PC-9 (cell line): ENCODE measurements around the gene F11. TPM values are rescaled to one million over a fixed set of nuclear protein-coding genes. Genes with fewer than 3 reads are reported as not detected.

Source experiments
- BruUV-seq: library from RNA; stranded (reverse); fragments of 400-500 nt; replicated peaks from 2 replicates; lab custom pipeline; 2021; lab: Mats Ljungman, UMichigan
- CTCF ChIA-PET: fragments of 300-600 bp; sonication (Branson Sonifier 250); formaldehyde crosslinking; loops from one replicate; lab custom pipeline; 2022; ENCODE audit warnings: antibody characterized with exemption; lab: Charles Lee
- POLR2A ChIA-PET: fragments of 300-600 bp; sonication (Branson Sonifier 250); formaldehyde crosslinking; loops from one replicate; lab custom pipeline; 2022; ENCODE audit warnings: antibody characterized with exemption; ENCODE audit not compliant: unreplicated experiment; lab: Charles Lee
- DNase-seq, 2 experiments: peaks; one replicate each; pipeline versions ENCODE4 v3.0.0 to v3.0.0-alpha.2; 2015 to 2022; ENCODE audit warnings: mixed read lengths in 1 of 2
- H2AFZ ChIP-seq: fragments of 200-600 bp; sonication (generic); 2 replicates; pipeline ENCODE4 v1.8.1; 2017; ENCODE audit warnings: antibody characterized with exemption
- H3F3A ChIP-seq: fragments of 200-600 bp; sonication (generic); 2 replicates; pipeline ENCODE4 v1.8.1; 2017; ENCODE audit warnings: antibody characterized with exemption, mild to moderate bottlenecking, low read depth; ENCODE audit not compliant: insufficient read depth
- H3K27ac ChIP-seq: fragments of 200-600 bp; sonication (generic); 2 replicates; pipeline ENCODE4 v1.6.1; 2016; ENCODE audit warnings: mixed run types
- H3K27me3 ChIP-seq: fragments of 200-600 bp; sonication (generic); 2 replicates; pipeline ENCODE4 v1.6.1; 2016; ENCODE audit warnings: low read depth, mixed run types; ENCODE audit not compliant: insufficient read depth
- H3K36me3 ChIP-seq: fragments of 200-600 bp; sonication (generic); 2 replicates; pipeline ENCODE4 v1.6.1; 2016; ENCODE audit warnings: low read depth, mixed run types
- H3K4me1 ChIP-seq: fragments of 200-600 bp; sonication (generic); replicated peaks from 2 replicates; pipeline ENCODE4 v1.6.1; 2016; ENCODE audit warnings: mixed run types; ENCODE audit not compliant: insufficient read depth
- H3K4me2 ChIP-seq: fragments of 200-600 bp; sonication (generic); 2 replicates; pipeline ENCODE4 v1.6.1; 2017; ENCODE audit warnings: mixed run types
- H3K4me3 ChIP-seq: fragments of 200-600 bp; sonication (generic); 2 replicates; pipeline ENCODE4 v1.6.1; 2016; ENCODE audit warnings: mixed run types
- H3K79me2 ChIP-seq: fragments of 200-600 bp; sonication (generic); 2 replicates; pipeline ENCODE4 v1.6.1; 2017; ENCODE audit warnings: low read depth, mixed run types
- H3K9me2 ChIP-seq: fragments of 200-600 bp; sonication (generic); 2 replicates; pipeline ENCODE4 v1.8.1; 2017; ENCODE audit warnings: mild to moderate bottlenecking; ENCODE audit not compliant: insufficient read depth
- H3K9me3 ChIP-seq: fragments of 200-600 bp; sonication (generic); 2 replicates; pipeline ENCODE4 v1.8.1; 2016; ENCODE audit warnings: low read depth; ENCODE audit not compliant: insufficient read depth
- H4K20me1 ChIP-seq: fragments of 200-600 bp; sonication (generic); 2 replicates; pipeline ENCODE4 v1.8.1; 2017; ENCODE audit not compliant: insufficient read depth
- EZH2 ChIP-seq: fragments of 200-600 bp; sonication (generic); IDR thresholded peaks from 2 replicates; pipeline ENCODE4 v1.8.0; 2017; ENCODE audit warnings: antibody characterized with exemption, low read depth
- intact Hi-C: fragments of 100-400 bp; cut with micrococcal nuclease; formaldehyde crosslinking; loops from one replicate; pipeline ENCODE4 v1.10.0; 2022; ENCODE audit not compliant: unreplicated experiment
- total RNA-seq: library from RNA; stranded (reverse); gene quantifications from 2 replicates; pipeline ENCODE4 v1.2.3, GENCODE V29; 2021
- TF ChIP-seq, protein P1 (sequence below): fragments of 200-600 bp; sonication (generic); conservative IDR thresholded peaks from 2 replicates; pipeline ENCODE4 v1.6.1; 2017; ENCODE audit warnings: mixed run types, antibody characterized with exemption, mild to moderate bottlenecking, moderate library complexity

F11 gene
- total RNA-seq, 1 experiment from 2014 or later: not detected

DNA sequence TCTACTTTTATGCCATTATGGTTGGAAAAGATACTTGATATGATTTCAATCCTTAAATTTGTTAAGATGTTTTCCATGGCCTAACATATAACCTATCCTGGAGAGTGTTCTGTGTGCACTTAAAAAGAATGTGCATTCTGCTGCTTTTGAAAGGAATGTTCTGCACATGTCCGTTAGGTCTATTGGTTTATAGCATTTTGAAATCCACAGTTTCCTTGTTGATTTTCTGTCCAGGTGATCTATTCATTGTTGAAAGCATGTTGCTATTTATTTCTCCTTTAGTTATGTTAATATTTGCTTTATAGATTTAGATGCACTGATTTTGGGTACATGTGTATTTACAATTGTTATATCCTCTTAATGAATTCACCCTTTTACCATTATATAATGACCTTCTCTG lies 44.4 kb upstream of the F11 start:
- intact Hi-C loops: no loop called here
- ChIA-PET CTCF (no interaction called here), POLR2A (no interaction called here)
- Histone ChIP-seq H3F3A (no peaks in the 10 kb centered on the region), H3K4me2 (no peak overlapping the region), H3K36me3 (no peaks in the 10 kb centered on the region), H3K4me3 (no peak overlapping the region), H3K4me1 (no peaks in the 10 kb centered on the region), H3K27ac (no peak overlapping the region), H3K9me2 (no peaks in the 10 kb centered on the region), H2AFZ (no peak overlapping the region), H3K79me2 (no peaks in the 10 kb centered on the region), H3K27me3 (no peaks in the 10 kb centered on the region), H4K20me1 (no peaks in the 10 kb centered on the region), H3K9me3 (no peaks in the 10 kb centered on the region)
- TF ChIP-seq, protein P1, sequence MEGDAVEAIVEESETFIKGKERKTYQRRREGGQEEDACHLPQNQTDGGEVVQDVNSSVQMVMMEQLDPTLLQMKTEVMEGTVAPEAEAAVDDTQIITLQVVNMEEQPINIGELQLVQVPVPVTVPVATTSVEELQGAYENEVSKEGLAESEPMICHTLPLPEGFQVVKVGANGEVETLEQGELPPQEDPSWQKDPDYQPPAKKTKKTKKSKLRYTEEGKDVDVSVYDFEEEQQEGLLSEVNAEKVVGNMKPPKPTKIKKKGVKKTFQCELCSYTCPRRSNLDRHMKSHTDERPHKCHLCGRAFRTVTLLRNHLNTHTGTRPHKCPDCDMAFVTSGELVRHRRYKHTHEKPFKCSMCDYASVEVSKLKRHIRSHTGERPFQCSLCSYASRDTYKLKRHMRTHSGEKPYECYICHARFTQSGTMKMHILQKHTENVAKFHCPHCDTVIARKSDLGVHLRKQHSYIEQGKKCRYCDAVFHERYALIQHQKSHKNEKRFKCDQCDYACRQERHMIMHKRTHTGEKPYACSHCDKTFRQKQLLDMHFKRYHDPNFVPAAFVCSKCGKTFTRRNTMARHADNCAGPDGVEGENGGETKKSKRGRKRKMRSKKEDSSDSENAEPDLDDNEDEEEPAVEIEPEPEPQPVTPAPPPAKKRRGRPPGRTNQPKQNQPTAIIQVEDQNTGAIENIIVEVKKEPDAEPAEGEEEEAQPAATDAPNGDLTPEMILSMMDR: no peak
- TF ChIP-seq EZH2: no peak
- no peak for DNase-seq
- no TSS peak for BruUV-seq

DNA sequence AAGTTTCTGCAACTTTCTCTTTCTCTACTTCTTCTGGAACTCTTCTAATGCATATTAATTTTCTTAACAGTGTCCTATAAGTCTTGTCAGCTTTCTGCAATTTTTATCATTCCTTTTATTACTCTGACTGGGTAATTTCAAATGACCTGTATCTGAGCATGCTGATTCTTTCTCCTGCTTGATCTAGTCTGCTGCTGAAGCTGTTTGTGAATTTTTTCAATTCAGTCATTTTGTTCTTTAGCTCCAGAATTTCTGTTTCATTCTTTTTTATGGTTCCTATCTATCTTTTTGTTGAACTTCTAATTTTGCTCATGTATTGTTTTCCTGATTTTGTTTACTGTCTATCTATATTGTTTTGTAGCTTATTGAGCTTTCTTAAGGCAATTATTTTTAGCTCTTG lies 40.1 kb upstream of the F11 start:
- H3K9me3 ChIP-seq: no peaks in the 10 kb centered on the region
- H3F3A ChIP-seq: no peaks in the 10 kb centered on the region
- no TSS peak for BruUV-seq

DNA sequence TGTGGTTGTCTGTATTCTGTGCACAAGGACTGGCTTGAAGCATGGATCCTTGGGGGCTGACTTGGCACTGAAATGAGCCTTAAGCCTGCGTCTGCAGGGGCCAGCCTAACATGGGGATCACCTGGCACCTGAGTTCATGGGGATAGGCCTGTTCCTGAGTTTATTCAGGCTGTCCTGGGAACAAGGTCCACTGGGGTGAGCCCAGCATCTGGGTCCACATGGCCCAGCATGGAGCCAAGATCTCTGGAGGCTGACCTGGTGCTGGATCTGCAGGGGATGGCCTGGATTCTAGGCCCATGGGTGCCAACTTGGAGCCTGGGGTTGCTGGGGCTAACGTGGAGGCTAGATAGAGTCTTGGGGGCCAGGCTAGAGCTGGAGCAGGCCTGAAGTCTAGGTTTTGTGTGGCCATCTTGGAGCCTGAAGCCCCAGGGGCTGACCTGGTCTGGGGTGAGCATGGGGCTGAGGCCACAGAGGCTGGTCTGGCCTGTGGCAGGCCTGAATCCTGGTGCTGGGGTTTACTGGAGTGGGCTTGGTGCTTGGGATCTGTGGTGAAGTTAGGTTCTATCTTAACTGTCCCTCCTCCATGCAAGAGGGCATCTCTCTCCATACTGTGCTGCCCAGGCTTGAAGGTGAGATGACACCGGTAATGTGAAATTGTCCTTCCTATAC lies 39.3 kb upstream of the F11 start:
- TF ChIP-seq, protein P1: no peak
- TF ChIP-seq EZH2: no peak
- Histone ChIP-seq H3K4me2 (no peak overlapping the region), H3K9me2 (no peaks in the 10 kb centered on the region), H2AFZ (no peak overlapping the region), H3F3A (no peaks in the 10 kb centered on the region), H3K36me3 (no peaks in the 10 kb centered on the region), H3K27me3 (no peaks in the 10 kb centered on the region), H3K27ac (no peak overlapping the region), H3K9me3 (no peaks in the 10 kb centered on the region), H3K79me2 (no peaks in the 10 kb centered on the region), H4K20me1 (no peaks in the 10 kb centered on the region), H3K4me1 (no peaks in the 10 kb centered on the region), H3K4me3 (no peak overlapping the region)
- DNase-seq: no peak
- CTCF ChIA-PET: no interaction called here
- no TSS peak for BruUV-seq
- intact Hi-C loops: no loop called here
- POLR2A ChIA-PET: no interaction called here

More for the DNA sequence above, 40.1 kb upstream of the F11 start:
- Histone ChIP-seq H3K36me3 (no peaks in the 10 kb centered on the region), H3K9me2 (no peaks in the 10 kb centered on the region), H3K27me3 (no peaks in the 10 kb centered on the region), H3K79me2 (no peaks in the 10 kb centered on the region), H3K4me2 (no peak overlapping the region), H3K4me3 (no peak overlapping the region), H3K4me1 (no peaks in the 10 kb centered on the region), H3K27ac (no peak overlapping the region), H2AFZ (no peak overlapping the region), H4K20me1 (no peaks in the 10 kb centered on the region)
- DNase-seq: no peak
- intact Hi-C loops: no loop called here
- CTCF ChIA-PET: no interaction called here
- POLR2A ChIA-PET: no interaction called here
- TF ChIP-seq, protein P1: no peak
- no peak for TF ChIP-seq EZH2
